OCI-LY1 (cell line): ENCODE results near the gene TRRAP.

Experiments used
- H2AFZ ChIP-seq: fragments of 200-600 bp; sonication (generic), shearing (Covaris generic); 2 replicates; pipeline ENCODE4 v1.6.0; 2014; ENCODE audit warnings: antibody characterized with exemption, mild to moderate bottlenecking, low read length
- H3F3A ChIP-seq: fragments of 200-600 bp; sonication (generic), shearing (Covaris generic); 2 replicates; pipeline ENCODE4 v1.6.0; 2014; ENCODE audit warnings: mild to moderate bottlenecking, antibody characterized with exemption, low read length, moderate library complexity; ENCODE audit not compliant: insufficient read depth
- H3K27ac ChIP-seq: fragments of 200-600 bp; sonication (generic); 2 replicates; pipeline ENCODE4 v1.5.1; 2014; ENCODE audit warnings: low read length, mixed run types, mild to moderate bottlenecking, low read depth; ENCODE audit not compliant: poor library complexity, severe bottlenecking
- H3K27me3 ChIP-seq: fragments of 200-600 bp; sonication (generic); 2 replicates; pipeline ENCODE4 v1.6.0; 2014; ENCODE audit warnings: antibody characterized with exemption, mild to moderate bottlenecking, low read length, moderate library complexity; ENCODE audit not compliant: insufficient read depth
- H3K36me3 ChIP-seq: fragments of 200-600 bp; sonication (generic); 2 replicates; pipeline ENCODE4 v1.6.1; 2014; ENCODE audit warnings: mild to moderate bottlenecking, antibody characterized with exemption, low read length, moderate library complexity, mixed read lengths; ENCODE audit not compliant: insufficient read depth
- H3K4me1 ChIP-seq: fragments of 200-600 bp; sonication (generic); 2 replicates; pipeline ENCODE4 v1.5.1; 2014; ENCODE audit warnings: mild to moderate bottlenecking, low read length, moderate library complexity; ENCODE audit not compliant: insufficient read depth, severe bottlenecking
- H3K4me2 ChIP-seq: fragments of 200-600 bp; sonication (generic), shearing (Covaris generic); 2 replicates; pipeline ENCODE4 v1.6.1; 2014; ENCODE audit warnings: low read length
- H3K4me3 ChIP-seq: fragments of 200-600 bp; sonication (generic); 2 replicates; pipeline ENCODE4 v1.5.1; 2014; ENCODE audit warnings: low read length, low read depth, mild to moderate bottlenecking, mixed read lengths; ENCODE audit not compliant: poor library complexity, severe bottlenecking
- H3K79me2 ChIP-seq: fragments of 200-600 bp; shearing (Covaris generic); 2 replicates; pipeline ENCODE4 v1.6.1; 2016; ENCODE audit warnings: mixed run types, low read length, mixed read lengths; ENCODE audit not compliant: insufficient read depth
- H3K9ac ChIP-seq: fragments of 200-600 bp; sonication (generic), shearing (Covaris generic); 2 replicates; pipeline ENCODE4 v1.6.1; 2014; ENCODE audit warnings: mild to moderate bottlenecking, low read length, mixed read lengths
- H3K9me2 ChIP-seq: fragments of 200-600 bp; sonication (generic), shearing (Covaris generic); 2 replicates; pipeline ENCODE4 v1.6.1; 2014; ENCODE audit warnings: low read depth, mild to moderate bottlenecking, low read length, mixed read lengths
- H3K9me3 ChIP-seq: fragments of 200-600 bp; shearing (Covaris generic); 2 replicates; pipeline ENCODE4 v1.6.1; 2014; ENCODE audit warnings: low read length, mixed read lengths
- H4K20me1 ChIP-seq: fragments of 200-600 bp; sonication (generic), shearing (Covaris generic); 2 replicates; pipeline ENCODE4 v1.6.0; 2016; ENCODE audit warnings: mild to moderate bottlenecking, low read length; ENCODE audit not compliant: insufficient read depth
- CTCF ChIP-seq: fragments of 200-600 bp; sonication (generic), shearing (Covaris generic); IDR thresholded peaks from 2 replicates; pipeline ENCODE4 v1.5.1; 2017; ENCODE audit warnings: mild to moderate bottlenecking, antibody characterized with exemption, low read length, moderate library complexity, mixed read lengths
- EZH2 ChIP-seq: fragments of 200-600 bp; sonication (generic), shearing (Covaris generic); IDR thresholded peaks from 2 replicates; pipeline ENCODE4 v1.8.0; 2017; ENCODE audit warnings: borderline replicate concordance, mixed run types, mild to moderate bottlenecking, antibody characterized with exemption, low read length, moderate library complexity, mixed read lengths

TRRAP gene

DNA sequence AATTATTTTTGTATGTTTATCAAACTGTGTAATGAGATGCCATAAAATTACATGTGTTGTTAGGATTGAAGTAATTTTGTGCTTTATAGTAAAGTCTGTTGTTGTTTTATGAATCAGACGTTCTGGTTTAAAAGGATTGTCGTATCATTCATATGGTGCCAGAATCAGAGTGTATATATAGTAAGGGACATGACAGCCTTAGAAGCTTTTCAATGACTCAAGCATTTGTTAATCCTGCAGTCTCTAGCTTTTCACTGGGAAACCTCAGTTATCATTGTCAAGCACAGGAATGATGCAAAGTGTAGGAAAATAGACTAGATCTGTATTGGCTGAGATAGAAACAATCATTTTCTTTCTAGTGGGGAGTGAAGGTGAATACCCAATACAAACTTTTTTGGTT is 57.5 kb downstream of the TRRAP start:
- Histone ChIP-seq H3K4me1 (no peaks in the 10 kb centered on the region), H3K27me3 (no peaks in the 10 kb centered on the region), H3K79me2 (no peaks in the 10 kb centered on the region), H3K9ac (no peak overlapping the region), H3K4me2 (no peak overlapping the region), H4K20me1 (0 out of 2 replicates have a peak, but pooled peaks cover 2% of the 10 kb centered on the region), H3K9me2 (no peaks in the 10 kb centered on the region), H3K36me3 (peaks cover 94% of the 10 kb centered on the region), H3K9me3 (no peaks in the 10 kb centered on the region), H3K27ac (no peak overlapping the region), H3K4me3 (no peak overlapping the region), H3F3A (no peaks in the 10 kb centered on the region), H2AFZ (no peak overlapping the region)
- TF ChIP-seq EZH2 (no peak), CTCF (no peak)

DNA sequence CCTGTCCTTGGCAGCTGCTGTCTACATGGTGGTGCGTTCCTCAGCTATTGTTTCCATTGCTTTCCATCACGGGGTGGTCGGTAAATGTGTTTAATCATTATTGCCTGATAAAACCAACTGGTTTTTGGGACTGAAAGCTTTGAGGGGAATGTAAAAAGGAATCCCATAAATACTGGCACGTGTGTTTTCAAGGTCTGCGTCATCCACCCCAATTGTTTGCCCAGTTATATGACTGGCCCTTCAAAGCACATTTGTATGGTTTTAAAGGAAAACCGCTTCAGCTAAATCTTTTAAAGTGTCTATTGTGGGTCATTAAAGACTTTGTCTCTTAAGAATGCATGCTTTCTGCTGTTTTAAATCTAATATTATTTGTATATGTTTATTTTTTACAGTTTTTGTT is 65.0 kb downstream of the TRRAP start:
- Histone ChIP-seq H4K20me1 (0 out of 2 replicates have a peak, but pooled peaks cover 2% of the 10 kb centered on the region), H3K9me2 (no peaks in the 10 kb centered on the region), H3K9ac (no peak overlapping the region), H3K36me3 (peaks cover 97% of the 10 kb centered on the region), H2AFZ (no peak overlapping the region), H3K4me2 (no peak overlapping the region), H3K79me2 (no peaks in the 10 kb centered on the region), H3K9me3 (no peaks in the 10 kb centered on the region), H3K4me3 (no peak overlapping the region), H3K4me1 (no peaks in the 10 kb centered on the region), H3F3A (no peaks in the 10 kb centered on the region), H3K27ac (no peak overlapping the region), H3K27me3 (no peaks in the 10 kb centered on the region)
- no peak for TF ChIP-seq CTCF
- TF ChIP-seq EZH2 = no peak

DNA sequence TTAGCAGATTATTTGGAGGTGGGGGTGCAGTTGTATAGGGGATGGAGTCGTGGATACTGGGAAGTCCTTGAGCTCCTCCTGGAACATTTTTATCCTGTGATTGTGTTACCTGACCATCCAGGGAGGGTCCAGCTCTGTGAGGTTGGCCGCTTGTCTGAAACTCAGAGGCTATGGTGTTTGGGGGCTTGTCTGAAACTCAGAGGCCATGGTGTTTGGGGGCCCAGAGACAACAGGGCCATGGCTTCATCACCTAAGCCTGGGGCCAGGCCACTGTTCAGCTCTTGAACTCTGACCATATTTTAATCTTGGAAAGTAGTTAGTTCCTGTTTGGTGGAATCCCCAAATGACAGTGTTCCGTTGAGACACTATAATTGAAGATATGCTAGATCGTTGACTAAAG is 66.1 kb downstream of the TRRAP start:
- H4K20me1 ChIP-seq = no peaks in the 10 kb centered on the region
- TF ChIP-seq CTCF = no peak
- no peak for TF ChIP-seq EZH2
- no peak overlapping the region for H3K4me2 ChIP-seq
- no peaks in the 10 kb centered on the region for H3K27me3 ChIP-seq
- no peaks in the 10 kb centered on the region for H3K9me3 ChIP-seq
- H3K79me2 ChIP-seq = no peaks in the 10 kb centered on the region
- H3K4me1 ChIP-seq = no peaks in the 10 kb centered on the region
- no peaks in the 10 kb centered on the region for H3F3A ChIP-seq
- peaks cover 97% of the 10 kb centered on the region for H3K36me3 ChIP-seq
- H3K9ac ChIP-seq = no peak overlapping the region
- no peak overlapping the region for H2AFZ ChIP-seq
- no peak overlapping the region for H3K4me3 ChIP-seq
- no peaks in the 10 kb centered on the region for H3K9me2 ChIP-seq
- no peak overlapping the region for H3K27ac ChIP-seq
